KMS-11 (cell line): ENCODE results near the gene FAM209B.
"Not testable (repeated sequence)": the region's sequence is repeated elsewhere in the genome, so short reads cannot be mapped to it uniquely, and the experiment has no call there.

Experiments
- H2AFZ ChIP-seq: fragments of 200-600 bp; sonication (generic); 2 replicates; pipeline ENCODE4 v1.6.1; 2016; ENCODE audit warnings: antibody characterized with exemption, mixed run types, low read depth
- H3K27ac ChIP-seq: fragments of 200-600 bp; sonication (generic); 2 replicates; pipeline ENCODE4 v1.6.1; 2016; ENCODE audit warnings: mild to moderate bottlenecking, mixed run types
- H3K27me3 ChIP-seq: fragments of 200-600 bp; sonication (generic); 2 replicates; pipeline ENCODE4 v1.6.1; 2017; ENCODE audit warnings: mild to moderate bottlenecking, low read depth, mixed run types, moderate library complexity; ENCODE audit not compliant: insufficient read depth
- H3K36me3 ChIP-seq: fragments of 200-600 bp; sonication (generic); 2 replicates; pipeline ENCODE4 v1.6.1; 2017; ENCODE audit warnings: mild to moderate bottlenecking, mixed run types; ENCODE audit not compliant: insufficient read depth
- H3K4me1 ChIP-seq: fragments of 200-600 bp; sonication (generic); 2 replicates; pipeline ENCODE4 v1.6.1; 2016; ENCODE audit warnings: mild to moderate bottlenecking, low read depth, mixed run types; ENCODE audit not compliant: poor library complexity, severe bottlenecking
- H3K4me2 ChIP-seq: fragments of 200-600 bp; sonication (generic); 2 replicates; pipeline ENCODE4 v1.7.0; 2016; ENCODE audit warnings: mild to moderate bottlenecking, mixed run types
- H3K4me3 ChIP-seq: fragments of 200-600 bp; sonication (generic); IDR thresholded peaks from 2 replicates; pipeline ENCODE4 v1.6.1; 2017; ENCODE audit warnings: low read depth, low read length, mixed read lengths; ENCODE audit not compliant: insufficient read depth
- H3K79me2 ChIP-seq: fragments of 200-600 bp; sonication (generic); 2 replicates; pipeline ENCODE4 v1.6.1; 2016; ENCODE audit warnings: low read depth, mixed run types; ENCODE audit not compliant: insufficient read depth
- H3K9ac ChIP-seq: fragments of 200-600 bp; sonication (generic); 2 replicates; pipeline ENCODE4 v1.6.1; 2016; ENCODE audit warnings: mild to moderate bottlenecking, mixed run types
- H4K20me1 ChIP-seq: fragments of 200-600 bp; sonication (generic); 2 replicates; pipeline ENCODE4 v1.6.1; 2016; ENCODE audit warnings: mild to moderate bottlenecking, mixed run types; ENCODE audit not compliant: insufficient read depth
- CTCF ChIP-seq: fragments of 200-600 bp; sonication (generic); conservative IDR thresholded peaks from 2 replicates; pipeline ENCODE4 v1.6.1; 2017; ENCODE audit warnings: low read depth, mild to moderate bottlenecking, antibody characterized with exemption, low read length, moderate library complexity, mixed read lengths

FAM209B gene

GRCh38 chr20:56558968-56559367 is 25.9 kb downstream of the FAM209B start:
- no peak overlapping the region for H3K4me3 ChIP-seq
- H3K27me3 ChIP-seq, result no peaks in the 10 kb centered on the region
- no peak overlapping the region for H3K9ac ChIP-seq
- no peak overlapping the region for H2AFZ ChIP-seq
- H3K27ac ChIP-seq, result no peak overlapping the region
- no peaks in the 10 kb centered on the region for H3K36me3 ChIP-seq
- H4K20me1 ChIP-seq, result no peaks in the 10 kb centered on the region
- peaks cover 53% of the 10 kb centered on the region for H3K4me1 ChIP-seq
- H3K79me2 ChIP-seq, result no peaks in the 10 kb centered on the region
- no peak for TF ChIP-seq CTCF
- H3K4me2 ChIP-seq, result no peak overlapping the region

GRCh38 chr20:56564526-56564925 is 31.5 kb downstream of the FAM209B start:
- not testable (repeated sequence) for H2AFZ ChIP-seq, H3K9ac ChIP-seq, H3K27me3 ChIP-seq, H3K79me2 ChIP-seq, H4K20me1 ChIP-seq, H3K4me2 ChIP-seq, H3K36me3 ChIP-seq, H3K27ac ChIP-seq, H3K4me3 ChIP-seq
- peaks cover 63% of the 10 kb centered on the region for H3K4me1 ChIP-seq

- Histone ChIP-seq H2AFZ (no peak overlapping the region), H3K27ac (no peak overlapping the region), H3K9ac (no peak overlapping the region)
Observed at GRCh38 chr20:56565511-56565910, 32.5 kb downstream of the FAM209B start.

GRCh38 chr20:56566621-56567020 is 33.6 kb downstream of the FAM209B start:
- peak overlapping the region; percentile 49 for H3K4me2 ChIP-seq
- peaks cover 74% of the 10 kb centered on the region for H3K4me1 ChIP-seq
- no peak overlapping the region; the same call in 1 of the 2 replicates for H3K9ac ChIP-seq
- H3K27me3 ChIP-seq, result no peaks in the 10 kb centered on the region
- no peak overlapping the region for H3K4me3 ChIP-seq
- H2AFZ ChIP-seq, result peak overlapping the region; percentile 9; the same call in 1 of the 2 replicates
- peak overlapping the region; percentile 28 for H3K27ac ChIP-seq
- no peaks in the 10 kb centered on the region for H3K79me2 ChIP-seq
- no peaks in the 10 kb centered on the region for H3K36me3 ChIP-seq
- no peak for TF ChIP-seq CTCF
- no peaks in the 10 kb centered on the region for H4K20me1 ChIP-seq

More at GRCh38 chr20:56565511-56565910, 32.5 kb downstream of the FAM209B start:
- H3K4me3 ChIP-seq, result no peak overlapping the region
- no peak overlapping the region for H3K4me2 ChIP-seq
- H3K27me3 ChIP-seq, result no peaks in the 10 kb centered on the region
- no peak for TF ChIP-seq CTCF
- H3K79me2 ChIP-seq, result no peaks in the 10 kb centered on the region
- peaks cover 65% of the 10 kb centered on the region for H3K4me1 ChIP-seq
- no peaks in the 10 kb centered on the region for H3K36me3 ChIP-seq
- H4K20me1 ChIP-seq, result no peaks in the 10 kb centered on the region

- Histone ChIP-seq H3K4me1 (peaks cover 66% of the 10 kb centered on the region), H4K20me1 (no peaks in the 10 kb centered on the region), H3K27ac (no peak overlapping the region), H2AFZ (no peak overlapping the region), H3K36me3 (no peaks in the 10 kb centered on the region), H3K4me2 (no peak overlapping the region), H3K79me2 (no peaks in the 10 kb centered on the region), H3K9ac (no peak overlapping the region), H3K27me3 (no peaks in the 10 kb centered on the region), H3K4me3 (no peak overlapping the region)
- no peak for TF ChIP-seq CTCF
Observed at GRCh38 chr20:56570832-56571231, 37.8 kb downstream of the FAM209B start.
